Measurements from ENCODE around the gene KLRC1. TPM values are rescaled to one million over a fixed set of nuclear protein-coding genes. Genes with fewer than 3 reads are reported as not detected.
"Not testable (repeated sequence)": the region's sequence is repeated elsewhere in the genome, so short reads cannot be mapped to it uniquely, and the experiment has no call there.

KLRC1 gene
- total RNA-seq: 1 to 10 TPM in 1 of 4 donors, under 1 TPM in 1, not detected in 2; 0.62 to 1.1 TPM

GRCh38 chr12:10453156-10453555, at the start of gene KLRC1:
Gene KLRC1 (minus strand): TSS chr12:10453377. CDS start chr12:10451156, 2,221 bp downstream.
- H3K27me3 ChIP-seq: no peaks in the 10 kb centered on the region
- ATAC-seq: no peak
- peaks cover 0 to 26% (median 0%) of the 10 kb centered on the region in 3 donors for H3K9me3 ChIP-seq
- no peaks in the 10 kb centered on the region for H3K4me1 ChIP-seq
- TF ChIP-seq POLR2AphosphoS5 (IDR thresholded peaks at IDR 0.05) (no peak), EP300 (IDR thresholded peaks at IDR 0.05) (no peak), POLR2A (IDR thresholded peaks at IDR 0.05) (no peak), CTCF (IDR thresholded peaks at IDR 0.05) (no peak)
- no peak within 1 kb of the TSS for H3K27ac ChIP-seq
- no peaks in the 10 kb centered on the region for H3K36me3 ChIP-seq
- WGBS, 2 donors (ENCODE audit: low coverage in 1 of 2): 55 to 59% methylated on average over 2 of the region's 2 CpGs
- no peak within 1 kb of the TSS for H3K4me3 ChIP-seq

GRCh38 chr12:10501030-10501429, 47.9 kb upstream of the KLRC1 start:
- Histone ChIP-seq H3K4me1 (no peaks in the 10 kb centered on the region), H3K4me3 (no peak overlapping the region), H3K9me3 (peaks cover 0 to 3% (median 0%) of the 10 kb centered on the region in 3 donors), H3K27me3 (no peaks in the 10 kb centered on the region), H3K27ac (no peak overlapping the region), H3K36me3 (no peaks in the 10 kb centered on the region)
- no peak for ATAC-seq
- WGBS, 2 donors (ENCODE audit: low coverage in 1 of 2): 38 to 40% methylated on average over 2 to 3 of the region's 3 CpGs
- TF ChIP-seq CTCF (IDR thresholded peaks at IDR 0.05) (no peak), POLR2AphosphoS5 (IDR thresholded peaks at IDR 0.05) (no peak), EP300 (IDR thresholded peaks at IDR 0.05) (no peak), POLR2A (IDR thresholded peaks at IDR 0.05) (no peak)

GRCh38 chr12:10498042-10498441, 44.9 kb upstream of the KLRC1 start:
- H3K36me3 ChIP-seq: no peaks in the 10 kb centered on the region
- no peak for ATAC-seq

GRCh38 chr12:10497602-10498001, 44.4 kb upstream of the KLRC1 start:
- ATAC-seq: no peak
- 47% methylated on average over 2 of the region's 2 CpGs; no CpG with 5 or more reads in 1 of the 2 donors for WGBS, 2 donors (ENCODE audit: low coverage in 1 of 2)
- Histone ChIP-seq H3K4me3 (no peak overlapping the region), H3K4me1 (no peaks in the 10 kb centered on the region), H3K27ac (no peak overlapping the region), H3K27me3 (no peaks in the 10 kb centered on the region), H3K36me3 (no peaks in the 10 kb centered on the region), H3K9me3 (no peaks in the 10 kb centered on the region)
- TF ChIP-seq POLR2AphosphoS5 (IDR thresholded peaks at IDR 0.05): no peak
- TF ChIP-seq CTCF (IDR thresholded peaks at IDR 0.05): no peak
- no peak for TF ChIP-seq POLR2A (IDR thresholded peaks at IDR 0.05)
- no peak for TF ChIP-seq EP300 (IDR thresholded peaks at IDR 0.05)

More at GRCh38 chr12:10498042-10498441, 44.9 kb upstream of the KLRC1 start:
- H3K27ac ChIP-seq: no peak overlapping the region
- H3K4me3 ChIP-seq: no peak overlapping the region
- H3K4me1 ChIP-seq: no peaks in the 10 kb centered on the region
- 19 to 36% methylated on average over 1 of the region's 1 CpG for WGBS, 2 donors (ENCODE audit: low coverage in 1 of 2)
- H3K9me3 ChIP-seq: no peaks in the 10 kb centered on the region
- H3K27me3 ChIP-seq: no peaks in the 10 kb centered on the region
- TF ChIP-seq POLR2A (IDR thresholded peaks at IDR 0.05) (no peak), POLR2AphosphoS5 (IDR thresholded peaks at IDR 0.05) (no peak), EP300 (IDR thresholded peaks at IDR 0.05) (no peak), CTCF (IDR thresholded peaks at IDR 0.05) (no peak)

- WGBS, 2 donors (ENCODE audit: low coverage in 1 of 2): 55 to 77% methylated on average over 4 of the region's 4 CpGs
- TF ChIP-seq POLR2AphosphoS5 (IDR thresholded peaks at IDR 0.05) (no peak), POLR2A (IDR thresholded peaks at IDR 0.05) (no peak), CTCF (IDR thresholded peaks at IDR 0.05) (no peak), EP300 (IDR thresholded peaks at IDR 0.05) (no peak)
Observed at GRCh38 chr12:10491766-10492165, 38.6 kb upstream of the KLRC1 start.

GRCh38 chr12:10487328-10487727, 34.2 kb upstream of the KLRC1 start:
- H3K27me3 ChIP-seq, ATAC-seq, H3K36me3 ChIP-seq, H3K4me1 ChIP-seq, H3K27ac ChIP-seq, H3K4me3 ChIP-seq, H3K9me3 ChIP-seq: not testable (repeated sequence)
- WGBS, 2 donors (ENCODE audit: low coverage in 1 of 2): 82 to 93% methylated on average over 2 of the region's 2 CpGs

More at GRCh38 chr12:10491766-10492165, 38.6 kb upstream of the KLRC1 start:
- H3K27ac ChIP-seq: no peak overlapping the region
- H3K4me1 ChIP-seq: no peaks in the 10 kb centered on the region
- H3K9me3 ChIP-seq: no peaks in the 10 kb centered on the region
- no peaks in the 10 kb centered on the region for H3K36me3 ChIP-seq
- no peaks in the 10 kb centered on the region for H3K27me3 ChIP-seq
- no peak for ATAC-seq
- H3K4me3 ChIP-seq: no peak overlapping the region

- 71 to 80% methylated on average over 1 of the region's 2 CpGs for WGBS, 2 donors (ENCODE audit: low coverage in 1 of 2)
- not testable (repeated sequence) for H3K4me3 ChIP-seq
Observed at GRCh38 chr12:10481901-10482300, 28.7 kb upstream of the KLRC1 start.

GRCh38 chr12:10472808-10473207, 19.6 kb upstream of the KLRC1 start:
- not testable (repeated sequence) for H3K36me3 ChIP-seq, H3K4me3 ChIP-seq, H3K27me3 ChIP-seq, H3K4me1 ChIP-seq, ATAC-seq, H3K27ac ChIP-seq, H3K9me3 ChIP-seq
- 80 to 84% methylated on average over 3 to 5 of the region's 5 CpGs for WGBS, 2 donors (ENCODE audit: low coverage in 1 of 2)

More at GRCh38 chr12:10481901-10482300, 28.7 kb upstream of the KLRC1 start:
- H3K4me1 ChIP-seq, H3K27me3 ChIP-seq, H3K36me3 ChIP-seq, ATAC-seq, H3K27ac ChIP-seq: not testable (repeated sequence)
- H3K9me3 ChIP-seq: peaks cover 0 to 13% (median 0%) of the 10 kb centered on the region in 3 donors

Data from gastroesophageal sphincter (tissue), 4 donors.